GM06990 (cell line): ENCODE results near the gene SH3GL1.

Experiments used
- DNase-seq: peaks from one replicate; pipeline ENCODE4 v3.0.0-alpha.2; 2011; ENCODE audit not compliant: insufficient read length; ENCODE audit errors: extremely low read depth
- H3K27me3 ChIP-seq: replicated peaks from 2 replicates; pipeline ENCODE4 v1.6.0; 2011; ENCODE audit warnings: low read length; ENCODE audit not compliant: control insufficient read depth, insufficient read depth
- H3K36me3 ChIP-seq: 2 replicates; pipeline ENCODE4 v1.5.1; 2011; ENCODE audit warnings: low read length; ENCODE audit not compliant: control insufficient read depth, insufficient read depth
- H3K4me3 ChIP-seq: replicated peaks from 2 replicates; pipeline ENCODE4 v1.5.1; 2011; ENCODE audit warnings: low read depth, mild to moderate bottlenecking, control low read depth, low read length
- TF ChIP-seq, protein P1 (sequence below): IDR thresholded peaks from 2 replicates; pipeline ENCODE4 v1.5.1; 2011; ENCODE audit warnings: low read length, control low read depth, mild to moderate bottlenecking, inconsistent platforms; ENCODE audit not compliant: insufficient read depth, poor library complexity, severe bottlenecking

The SH3GL1 gene

DNA sequence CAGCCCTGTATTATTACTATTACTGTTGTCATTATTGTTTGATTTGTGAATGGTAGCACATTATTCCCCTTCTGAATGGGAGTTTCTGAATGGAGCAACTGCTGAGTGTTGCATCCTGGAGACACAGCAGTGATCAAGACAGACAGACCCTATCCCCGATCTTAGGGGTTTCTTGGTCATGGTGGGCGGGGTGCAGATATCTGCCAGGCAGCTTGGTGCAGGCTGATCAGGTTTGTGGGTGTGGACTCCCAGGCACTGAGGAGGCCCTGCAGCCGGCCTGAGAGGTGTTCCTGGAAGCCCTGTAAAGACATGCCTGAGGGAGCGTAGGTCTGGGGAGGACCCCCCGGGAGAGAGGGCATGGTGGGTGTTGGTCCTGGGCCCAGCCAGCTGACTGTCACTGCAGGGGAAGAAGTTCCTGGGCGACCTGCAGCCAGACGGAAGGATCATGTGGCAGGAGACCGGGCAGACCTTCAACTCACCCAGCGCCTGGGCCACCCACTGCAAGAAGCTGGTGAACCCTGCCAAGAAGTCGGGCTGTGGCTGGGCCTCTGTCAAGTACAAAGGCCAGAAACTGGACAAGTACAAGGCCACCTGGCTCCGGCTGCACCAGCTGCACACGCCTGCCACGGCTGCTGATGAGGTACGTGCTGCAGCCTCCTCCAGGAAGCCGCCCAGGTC is 54.9 kb downstream of the SH3GL1 start:
- no peak overlapping the region for H3K4me3 ChIP-seq
- H3K36me3 ChIP-seq = no peaks in the 10 kb centered on the region; the same call in none of the 2 replicates
- DNase-seq = no peak
- H3K27me3 ChIP-seq = no peaks in the 10 kb centered on the region
- TF ChIP-seq, protein P1, sequence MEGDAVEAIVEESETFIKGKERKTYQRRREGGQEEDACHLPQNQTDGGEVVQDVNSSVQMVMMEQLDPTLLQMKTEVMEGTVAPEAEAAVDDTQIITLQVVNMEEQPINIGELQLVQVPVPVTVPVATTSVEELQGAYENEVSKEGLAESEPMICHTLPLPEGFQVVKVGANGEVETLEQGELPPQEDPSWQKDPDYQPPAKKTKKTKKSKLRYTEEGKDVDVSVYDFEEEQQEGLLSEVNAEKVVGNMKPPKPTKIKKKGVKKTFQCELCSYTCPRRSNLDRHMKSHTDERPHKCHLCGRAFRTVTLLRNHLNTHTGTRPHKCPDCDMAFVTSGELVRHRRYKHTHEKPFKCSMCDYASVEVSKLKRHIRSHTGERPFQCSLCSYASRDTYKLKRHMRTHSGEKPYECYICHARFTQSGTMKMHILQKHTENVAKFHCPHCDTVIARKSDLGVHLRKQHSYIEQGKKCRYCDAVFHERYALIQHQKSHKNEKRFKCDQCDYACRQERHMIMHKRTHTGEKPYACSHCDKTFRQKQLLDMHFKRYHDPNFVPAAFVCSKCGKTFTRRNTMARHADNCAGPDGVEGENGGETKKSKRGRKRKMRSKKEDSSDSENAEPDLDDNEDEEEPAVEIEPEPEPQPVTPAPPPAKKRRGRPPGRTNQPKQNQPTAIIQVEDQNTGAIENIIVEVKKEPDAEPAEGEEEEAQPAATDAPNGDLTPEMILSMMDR = no peak

DNA sequence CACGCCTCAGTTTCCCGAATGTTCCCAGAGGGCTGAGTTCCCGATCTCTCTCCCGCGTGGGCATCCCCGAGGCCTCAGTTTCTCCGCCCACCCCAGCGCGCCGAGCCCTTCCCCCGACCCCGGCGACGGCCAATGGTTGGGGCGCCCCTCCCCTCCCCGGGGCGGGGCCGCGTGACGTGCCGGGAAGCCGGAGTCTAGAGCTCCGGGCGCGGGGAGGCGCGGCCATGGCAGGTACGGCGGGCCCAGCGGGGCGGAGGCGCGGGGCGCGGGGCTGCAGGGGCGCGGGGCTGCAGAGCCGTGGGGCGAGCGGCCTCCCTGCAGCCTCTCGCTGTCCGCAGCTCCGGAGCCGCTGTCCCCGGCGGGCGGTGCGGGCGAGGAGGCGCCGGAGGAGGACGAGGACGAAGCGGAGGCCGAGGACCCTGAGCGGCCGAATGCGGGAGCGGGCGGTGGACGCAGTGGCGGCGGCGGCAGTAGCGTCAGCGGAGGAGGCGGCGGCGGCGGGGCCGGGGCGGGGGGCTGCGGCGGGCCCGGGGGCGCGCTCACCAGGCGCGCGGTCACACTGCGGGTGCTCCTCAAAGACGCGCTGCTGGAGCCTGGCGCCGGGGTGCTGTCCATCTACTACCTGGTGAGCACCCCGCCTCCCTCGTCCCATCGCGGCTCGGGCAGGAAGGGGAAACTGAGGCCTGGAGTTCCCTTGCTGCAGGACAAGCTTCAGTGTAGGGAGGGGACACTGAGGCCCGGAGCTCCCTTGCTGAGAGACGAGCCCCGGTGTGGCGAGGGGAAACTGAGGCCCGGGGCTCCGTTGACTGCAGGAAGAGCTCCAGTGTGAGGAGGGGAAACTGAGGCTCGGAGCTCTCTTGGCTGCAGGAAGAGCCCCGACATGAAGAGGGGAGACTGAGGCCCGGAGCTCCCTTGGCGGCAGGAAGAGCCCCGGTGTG is 56.7 kb downstream of the SH3GL1 start, which contains the start of gene MPND:
TSS of gene MPND (plus strand) at position 193 of the 938 bp plus-strand sequence. CDS start at position 225, 32 bp downstream.
- H3K4me3 ChIP-seq = peak within 1 kb of the TSS; percentile 74
- no peaks in the 10 kb centered on the region; the same call in none of the 2 replicates for H3K36me3 ChIP-seq
- no peaks in the 10 kb centered on the region for H3K27me3 ChIP-seq
- TF ChIP-seq, protein P1 = no peak
- peak; percentile 92 for DNase-seq

DNA sequence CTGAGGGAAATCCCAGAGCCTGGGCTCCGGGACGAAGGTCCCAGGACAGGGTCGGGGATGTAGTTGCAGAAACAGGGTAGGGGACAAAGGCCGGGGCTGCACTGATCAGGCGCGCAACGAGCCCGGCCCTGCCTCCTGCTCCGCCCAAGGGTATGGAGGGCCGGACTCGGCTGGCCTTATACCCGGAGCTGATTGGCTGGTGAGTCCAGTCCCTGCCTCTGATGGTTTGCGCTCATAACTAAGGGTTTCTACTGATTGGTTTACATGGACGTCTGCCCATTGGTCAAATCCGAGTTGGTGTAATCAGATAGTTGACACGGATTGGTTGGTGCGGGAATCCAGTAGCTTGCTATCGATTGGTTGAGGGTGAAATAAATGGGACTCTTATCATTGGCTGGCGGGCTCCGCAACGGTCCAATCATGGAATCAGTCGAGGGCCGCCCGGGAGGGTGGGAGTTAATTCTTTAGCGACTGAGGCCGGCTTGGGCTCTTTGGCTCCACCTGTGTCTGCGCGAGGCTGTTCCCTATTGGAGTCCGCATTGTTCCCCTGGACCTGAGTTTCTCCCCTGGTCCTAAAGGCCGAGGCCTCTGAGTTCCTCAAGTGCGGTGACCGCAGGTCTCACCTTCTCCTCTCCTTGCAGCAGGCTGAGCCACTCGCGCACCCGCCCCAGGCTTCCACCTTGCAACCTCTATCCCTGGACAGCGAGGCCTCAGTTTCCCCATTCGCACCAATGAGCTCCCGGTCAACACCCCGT is 57.6 kb downstream of the SH3GL1 start:
- Histone ChIP-seq H3K27me3 (no peaks in the 10 kb centered on the region), H3K36me3 (no peaks in the 10 kb centered on the region; the same call in none of the 2 replicates), H3K4me3 (peak overlapping the region; percentile 74)
- DNase-seq = peak; percentile 93
- TF ChIP-seq, protein P1 = peak; percentile 38

DNA sequence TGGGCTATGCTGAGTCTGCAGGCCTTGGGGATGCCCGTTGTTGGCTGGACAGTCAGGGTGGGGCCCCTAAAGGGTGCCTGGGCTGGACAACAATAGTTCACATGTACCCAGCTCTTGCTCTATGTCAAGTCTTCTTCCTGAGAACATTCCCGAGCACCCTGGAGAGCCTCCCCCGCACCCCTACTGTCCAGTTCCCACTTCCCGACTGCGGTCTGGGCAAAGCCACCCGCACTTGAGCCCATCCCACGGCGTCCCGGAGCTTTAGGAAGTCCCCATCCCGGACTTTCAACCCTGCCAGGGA is 58.1 kb downstream of the SH3GL1 start:
- TF ChIP-seq, protein P1 = no peak
- Histone ChIP-seq H3K27me3 (no peaks in the 10 kb centered on the region), H3K36me3 (no peaks in the 10 kb centered on the region; the same call in none of the 2 replicates), H3K4me3 (peak overlapping the region; percentile 67)
- DNase-seq = no peak

DNA sequence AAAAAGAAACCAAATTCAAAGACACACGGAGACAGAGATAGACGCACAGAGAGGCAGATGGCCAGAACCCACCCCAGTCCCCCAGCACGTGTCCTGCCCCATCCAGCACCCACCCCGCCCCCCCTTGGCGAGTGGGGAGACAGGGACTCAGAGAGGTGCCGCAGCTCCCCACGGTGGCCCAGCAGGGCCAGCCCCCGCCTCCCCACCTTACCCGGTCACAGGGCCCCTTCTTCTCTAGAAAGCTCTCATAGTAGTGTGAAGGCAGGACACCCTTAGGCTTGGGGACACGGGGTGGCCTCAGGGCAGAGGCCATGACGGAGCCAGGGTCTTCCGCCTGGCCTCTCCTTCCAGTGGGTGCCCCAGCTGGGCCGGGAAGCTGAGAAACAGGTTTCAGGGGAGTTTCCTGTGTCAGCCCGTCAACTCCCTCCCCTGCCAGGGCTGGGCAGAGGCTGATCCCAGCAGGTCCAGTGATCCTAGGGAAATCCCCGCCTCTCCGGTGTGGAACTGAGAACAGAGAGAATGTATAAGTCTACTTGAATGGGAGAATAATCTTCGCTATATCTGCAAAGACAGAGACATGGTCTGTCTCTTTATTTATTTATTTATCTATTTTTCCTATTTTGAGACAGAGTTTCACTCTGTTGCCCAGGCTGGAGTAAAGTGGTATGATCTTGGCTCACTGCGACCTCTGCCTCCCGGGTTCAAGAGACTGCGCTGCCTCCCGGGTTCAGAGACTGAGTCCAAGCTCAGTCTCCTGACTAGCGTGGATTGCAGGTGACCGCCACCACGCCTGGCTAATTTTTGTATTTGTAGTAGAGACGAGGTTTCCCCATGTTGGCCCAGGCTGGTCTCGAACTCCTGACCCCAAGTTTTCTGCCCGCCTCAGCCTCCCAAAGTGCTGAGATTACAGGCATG is 61.6 kb downstream of the SH3GL1 start, which contains the start of gene STAP2:
TSS of gene STAP2 (minus strand) at position 387 of the 915 bp plus-strand sequence. CDS start at position 313, 74 bp downstream.
- TF ChIP-seq, protein P1 = no peak
- Histone ChIP-seq H3K4me3 (peak within 1 kb of the TSS; percentile 61), H3K36me3 (no peaks in the 10 kb centered on the region), H3K27me3 (no peaks in the 10 kb centered on the region)
- no peak for DNase-seq
